LNCaP clone FGC (cell line): ENCODE measurements around the gene FOXL3.

ENCODE experiments used
- DNase-seq: peaks from one replicate; pipeline ENCODE4 v3.0.0-alpha.2; 2011; ENCODE audit warnings: low read depth
- H3K4me3 ChIP-seq: 2 replicates; pipeline ENCODE4 v1.5.1; 2011; ENCODE audit warnings: mild to moderate bottlenecking, low read depth, low read length, control low read depth
- CTCF ChIP-seq: IDR thresholded peaks from 2 replicates; pipeline ENCODE4 v1.5.1; 2012; ENCODE audit warnings: mild to moderate bottlenecking; ENCODE audit not compliant: control insufficient read depth, insufficient read depth; ENCODE audit errors: extremely low read depth

The FOXL3 gene

GRCh38 chr7:284762-285722 is 4.9 kb upstream of the FOXL3 start:
- no peak for DNase-seq
- H3K4me3 ChIP-seq, result no peak overlapping the region
- no peak for TF ChIP-seq CTCF

GRCh38 chr7:285731-286130 is 4.2 kb upstream of the FOXL3 start:
- H3K4me3 ChIP-seq, result no peak overlapping the region
- no peak for DNase-seq
- TF ChIP-seq CTCF, result no peak

DNA sequence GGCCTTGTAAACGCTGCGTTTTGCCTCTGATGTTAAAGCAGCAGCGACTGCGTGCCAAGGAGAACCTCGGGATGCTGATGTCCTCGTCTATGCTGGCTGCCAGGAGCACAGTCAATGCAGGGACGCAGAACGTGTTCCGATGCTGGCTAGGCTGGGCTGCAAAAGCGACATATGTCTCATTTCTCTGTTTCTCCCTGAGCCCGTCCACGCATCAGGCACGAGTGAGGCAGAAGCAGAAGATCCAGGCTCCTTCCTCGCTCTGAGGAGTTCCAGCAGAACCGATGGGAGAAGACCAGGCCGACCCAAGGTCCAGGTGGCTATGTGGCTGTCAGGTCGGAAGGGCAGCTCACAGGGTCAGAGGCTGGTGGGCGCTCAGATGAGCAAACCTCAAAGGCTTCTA is 3.7 kb upstream of the FOXL3 start:
- no peak for DNase-seq
- no peak for TF ChIP-seq CTCF
- H3K4me3 ChIP-seq, result no peak overlapping the region

GRCh38 chr7:288671-289101 is 1.3 kb upstream of the FOXL3 start:
- TF ChIP-seq CTCF, result no peak

DNA sequence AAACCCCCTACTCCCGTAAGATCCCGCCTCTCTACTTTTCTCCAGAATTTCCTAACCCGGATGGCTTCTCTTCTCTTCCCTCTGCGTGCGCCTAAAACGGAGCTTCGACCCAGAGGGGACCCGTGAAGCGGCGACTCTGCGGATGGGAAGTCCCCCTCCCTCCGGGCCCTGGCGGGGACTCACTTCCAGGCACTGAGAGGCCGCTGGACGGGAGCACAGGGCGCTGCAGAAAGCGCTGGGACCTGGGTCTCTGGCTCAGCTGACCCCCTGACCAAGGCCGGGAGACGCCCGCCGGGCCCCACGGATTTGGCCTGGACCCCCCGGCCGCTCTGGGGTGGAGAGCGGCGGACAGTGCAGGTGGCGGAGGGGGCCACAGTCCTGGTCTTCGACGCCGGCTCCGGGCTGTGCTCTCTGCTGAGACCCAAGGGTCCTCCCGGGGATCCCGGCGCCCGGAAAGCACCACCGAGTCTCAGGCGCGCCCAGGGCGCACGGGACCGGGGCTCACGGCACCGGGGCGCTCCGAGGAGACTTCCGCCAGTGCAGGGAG is 688 bp upstream of the FOXL3 start:
- TF ChIP-seq CTCF, result no peak
- H3K4me3 ChIP-seq, result no peak overlapping the region
- no peak for DNase-seq

More at GRCh38 chr7:288671-289101, 1.3 kb upstream of the FOXL3 start:
- no peak for DNase-seq
- H3K4me3 ChIP-seq, result no peak overlapping the region

- no peak for DNase-seq
- H3K4me3 ChIP-seq, result no peak overlapping the region
- TF ChIP-seq CTCF, result no peak
Observed at GRCh38 chr7:290554-291372, 793 bp downstream of the FOXL3 start.
